HEK293T (cell line): ENCODE measurements around the gene NFASC.

ENCODE experiments used
- ARNT ChIP-seq: fragments of 450-650 bp; IDR thresholded peaks from 2 replicates; pipeline ENCODE4 v1.6.1; 2017; ENCODE audit warnings: mild to moderate bottlenecking
- BHLHE40 ChIP-seq: fragments of 450-650 bp; IDR thresholded peaks from 2 replicates; pipeline ENCODE4 v1.6.1; 2016; ENCODE audit warnings: mild to moderate bottlenecking, moderate library complexity, borderline replicate concordance
- ELF4 ChIP-seq: fragments of 450-650 bp; IDR thresholded peaks from 2 replicates; pipeline ENCODE4 v1.6.1; 2017; ENCODE audit warnings: antibody characterized with exemption
- HDGF ChIP-seq: fragments of 450-650 bp; IDR thresholded peaks from 2 replicates; pipeline ENCODE4 v1.6.1; 2017; ENCODE audit warnings: antibody characterized with exemption, borderline replicate concordance
- L3MBTL2 ChIP-seq: fragments of 450-650 bp; conservative IDR thresholded peaks from 2 replicates; pipeline ENCODE4 v1.6.1; 2016; ENCODE audit warnings: mild to moderate bottlenecking
- NFRKB ChIP-seq: fragments of 450-650 bp; IDR thresholded peaks from 2 replicates; pipeline ENCODE4 v1.6.1; 2016; ENCODE audit warnings: mild to moderate bottlenecking, moderate library complexity
- SP1 ChIP-seq: fragments of 450-650 bp; IDR thresholded peaks from 2 replicates; pipeline ENCODE4 v1.6.1; 2017
- SUZ12 ChIP-seq: fragments of 450-650 bp; IDR thresholded peaks from 2 replicates; pipeline ENCODE4 v1.6.1; 2016; ENCODE audit warnings: mild to moderate bottlenecking
- TARDBP ChIP-seq: fragments of 450-650 bp; IDR thresholded peaks from 2 replicates; pipeline ENCODE4 v1.6.1; 2016
- ZNF384 ChIP-seq: fragments of 450-650 bp; IDR thresholded peaks from 2 replicates; pipeline ENCODE4 v1.6.1; 2016
- TF ChIP-seq, protein P1 (sequence below): fragments of 450-650 bp; IDR thresholded peaks from 2 replicates; pipeline ENCODE4 v1.6.1; 2016

DNA sequence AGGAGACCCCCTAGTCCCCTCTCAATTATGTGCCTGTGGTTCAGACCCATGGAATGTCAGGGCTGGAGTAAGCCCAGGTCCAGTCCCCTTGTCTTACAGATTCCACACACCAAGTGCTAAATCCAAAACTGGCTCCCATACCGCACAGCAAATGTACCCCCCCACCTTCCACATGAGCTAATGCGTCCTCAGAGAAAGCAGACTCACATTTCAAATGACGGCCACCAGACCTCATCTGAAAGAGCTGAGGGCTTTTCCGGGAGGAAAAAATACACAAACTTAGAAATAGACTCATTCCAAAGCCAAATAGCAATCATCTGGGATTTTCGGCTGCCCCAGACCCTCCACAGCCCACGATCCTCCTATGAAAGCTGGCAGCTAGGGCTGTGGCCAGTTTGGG lies 159.6 kb downstream of the NFASC start:
- TF ChIP-seq ZNF384: no peak
- no peak for TF ChIP-seq SP1
- TF ChIP-seq L3MBTL2: no peak
- TF ChIP-seq ELF4: no peak
- no peak for TF ChIP-seq NFRKB
- TF ChIP-seq, protein P1, sequence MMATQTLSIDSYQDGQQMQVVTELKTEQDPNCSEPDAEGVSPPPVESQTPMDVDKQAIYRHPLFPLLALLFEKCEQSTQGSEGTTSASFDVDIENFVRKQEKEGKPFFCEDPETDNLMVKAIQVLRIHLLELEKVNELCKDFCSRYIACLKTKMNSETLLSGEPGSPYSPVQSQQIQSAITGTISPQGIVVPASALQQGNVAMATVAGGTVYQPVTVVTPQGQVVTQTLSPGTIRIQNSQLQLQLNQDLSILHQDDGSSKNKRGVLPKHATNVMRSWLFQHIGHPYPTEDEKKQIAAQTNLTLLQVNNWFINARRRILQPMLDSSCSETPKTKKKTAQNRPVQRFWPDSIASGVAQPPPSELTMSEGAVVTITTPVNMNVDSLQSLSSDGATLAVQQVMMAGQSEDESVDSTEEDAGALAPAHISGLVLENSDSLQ: no peak
- TF ChIP-seq HDGF: no peak
- TF ChIP-seq ARNT: no peak
- TF ChIP-seq TARDBP: no peak
- TF ChIP-seq SUZ12: no peak
- no peak for TF ChIP-seq BHLHE40
